Calu3 (cell line): ENCODE results near the gene RAPGEF1. TPM values are rescaled to one million over a fixed set of nuclear protein-coding genes. Genes with fewer than 3 reads are reported as not detected.

ENCODE experiments used
- BruUV-seq: library from RNA; stranded (reverse); fragments of 400-500 nt; replicated peaks from 2 replicates; lab custom pipeline; 2021; lab: Mats Ljungman, UMichigan
- CTCF ChIA-PET: fragments of 300-600 bp; sonication (Branson Sonifier 250); formaldehyde crosslinking; loops from one replicate; lab custom pipeline; 2022; ENCODE audit warnings: antibody characterized with exemption; lab: Charles Lee
- DNase-seq: peaks from one replicate; pipeline ENCODE4 v3.0.0; 2022
- H3K27ac Mint-ChIP-seq: one replicate; pipeline ENCODE4 v1.8.0; 2022; ENCODE audit warnings: mixed read lengths; ENCODE audit not compliant: unreplicated experiment
- H3K27me3 Mint-ChIP-seq: one replicate; pipeline ENCODE4 v1.8.0; 2022; ENCODE audit warnings: mixed read lengths; ENCODE audit not compliant: unreplicated experiment
- H3K36me3 Mint-ChIP-seq: one replicate; pipeline ENCODE4 v1.8.0; 2022; ENCODE audit warnings: mild to moderate bottlenecking, moderate library complexity, mixed read lengths; ENCODE audit not compliant: insufficient read depth, unreplicated experiment
- H3K4me1 Mint-ChIP-seq: one replicate; pipeline ENCODE4 v1.8.0; 2022; ENCODE audit warnings: mild to moderate bottlenecking, low read depth, mixed read lengths; ENCODE audit not compliant: unreplicated experiment
- H3K4me3 Mint-ChIP-seq: one replicate; pipeline ENCODE4 v1.8.0; 2022; ENCODE audit warnings: mild to moderate bottlenecking, low read depth, moderate library complexity, mixed read lengths; ENCODE audit not compliant: unreplicated experiment
- H3K9me3 Mint-ChIP-seq: one replicate; pipeline ENCODE4 v1.8.0; 2022; ENCODE audit warnings: low read depth, mixed read lengths; ENCODE audit not compliant: unreplicated experiment
- CTCF ChIP-seq: fragments of 200-600 bp; IDR thresholded peaks from one replicate; pipeline ENCODE4 v1.8.0; 2022; ENCODE audit warnings: antibody characterized with exemption; ENCODE audit not compliant: unreplicated experiment
- intact Hi-C: fragments of 100-400 bp; cut with micrococcal nuclease; formaldehyde crosslinking; loops from one replicate; pipeline ENCODE4 v1.10.0; 2022; ENCODE audit not compliant: unreplicated experiment
- total RNA-seq: library from RNA; stranded (reverse); gene quantifications from 2 replicates; pipeline ENCODE4 v1.2.3, GENCODE V29; 2022

RAPGEF1 gene
- total RNA-seq, 1 experiment from 2014 or later: 32.5 TPM

- TF ChIP-seq CTCF: peak; percentile 21
- CTCF ChIA-PET: no interaction called here
- intact Hi-C loops: no loop called here
- H3K9me3 Mint-ChIP-seq: no peaks in the 10 kb centered on the region
- H3K27me3 Mint-ChIP-seq: no peaks in the 10 kb centered on the region
- no peaks in the 10 kb centered on the region for H3K4me1 Mint-ChIP-seq
- peak overlapping the region; percentile 70 for H3K4me3 Mint-ChIP-seq
- DNase-seq: peak; percentile 41
- no TSS peak for BruUV-seq
- peaks cover 15% of the 10 kb centered on the region for H3K36me3 Mint-ChIP-seq
- H3K27ac Mint-ChIP-seq: no peak overlapping the region
These were observed 209.3 kb downstream of the RAPGEF1 start for GRCh38 chr9:131530546-131530919.

DNA sequence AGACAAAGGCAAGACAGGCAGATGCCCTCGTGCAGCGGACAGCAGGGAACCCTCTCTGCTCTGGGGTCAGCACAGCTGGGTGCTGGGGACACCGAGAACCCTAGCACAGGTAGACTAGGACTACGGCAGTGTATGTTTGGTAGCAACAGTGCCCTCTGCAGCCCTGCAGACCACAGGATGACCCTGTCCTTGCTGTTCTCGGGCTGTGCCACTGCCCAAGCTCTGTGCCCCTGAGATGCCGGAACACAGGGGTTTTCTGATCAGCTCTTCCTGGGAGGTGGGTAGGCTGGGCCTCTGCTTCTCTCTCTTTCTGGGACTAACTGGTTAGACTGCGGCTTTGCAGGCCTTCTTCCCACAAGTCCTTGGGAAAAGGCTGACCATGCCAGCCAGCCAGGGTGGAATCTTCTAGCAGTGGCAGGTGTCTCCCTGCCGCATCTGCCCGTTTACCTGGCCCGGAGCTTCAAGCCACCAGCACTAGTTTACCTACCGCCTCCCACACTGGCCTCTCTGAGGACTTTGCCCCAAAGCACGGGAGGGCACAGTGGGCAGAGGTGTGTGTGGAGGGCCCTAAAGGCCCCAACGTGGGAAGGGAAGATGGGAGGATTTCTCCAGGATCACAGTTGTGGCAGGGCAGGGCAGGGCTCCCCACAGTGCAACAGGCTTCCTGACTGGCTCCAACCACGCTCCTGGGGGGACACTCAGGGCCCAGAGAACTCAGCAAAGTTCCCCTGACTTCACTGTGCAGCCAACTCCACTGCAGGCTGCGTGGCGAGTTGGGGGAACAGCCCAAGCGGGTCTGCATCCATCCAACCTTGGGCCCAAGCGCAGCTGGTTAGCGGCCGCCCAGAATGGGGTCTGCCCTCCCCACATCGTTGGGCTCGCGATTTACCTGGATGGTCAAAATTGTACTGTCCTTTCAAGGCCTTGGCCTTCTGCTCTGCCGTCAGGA is 210.0 kb downstream of the RAPGEF1 start:
- CTCF ChIA-PET: interaction anchor here (0.7 kb wide), 1 partner anchor 1645 kb away, joined by 3 read pairs; no protein-coding TSS in a partner anchor
- no peaks in the 10 kb centered on the region for H3K4me1 Mint-ChIP-seq

GRCh38 chr9:131528886-131529505 is 210.9 kb downstream of the RAPGEF1 start:
- Mint-ChIP-seq H3K36me3 (peaks cover 19% of the 10 kb centered on the region), H3K4me3 (no peak overlapping the region), H3K27ac (no peak overlapping the region), H3K27me3 (no peaks in the 10 kb centered on the region), H3K4me1 (no peaks in the 10 kb centered on the region), H3K9me3 (no peaks in the 10 kb centered on the region)
- CTCF ChIA-PET: interaction anchor here (0.7 kb wide), 1 partner anchor 1644 kb away, joined by 3 read pairs; no protein-coding TSS in a partner anchor
- no TSS peak for BruUV-seq
- intact Hi-C loops: no loop called here
- no peak for DNase-seq
- no peak for TF ChIP-seq CTCF

More for the DNA sequence above, 210.0 kb downstream of the RAPGEF1 start:
- H3K27ac Mint-ChIP-seq: no peak overlapping the region
- no TSS peak for BruUV-seq
- intact Hi-C loops: no loop called here
- H3K27me3 Mint-ChIP-seq: no peaks in the 10 kb centered on the region
- no peak for DNase-seq
- peaks cover 15% of the 10 kb centered on the region for H3K36me3 Mint-ChIP-seq
- H3K4me3 Mint-ChIP-seq: peak overlapping the region; percentile 70
- no peak for TF ChIP-seq CTCF
- H3K9me3 Mint-ChIP-seq: no peaks in the 10 kb centered on the region

DNA sequence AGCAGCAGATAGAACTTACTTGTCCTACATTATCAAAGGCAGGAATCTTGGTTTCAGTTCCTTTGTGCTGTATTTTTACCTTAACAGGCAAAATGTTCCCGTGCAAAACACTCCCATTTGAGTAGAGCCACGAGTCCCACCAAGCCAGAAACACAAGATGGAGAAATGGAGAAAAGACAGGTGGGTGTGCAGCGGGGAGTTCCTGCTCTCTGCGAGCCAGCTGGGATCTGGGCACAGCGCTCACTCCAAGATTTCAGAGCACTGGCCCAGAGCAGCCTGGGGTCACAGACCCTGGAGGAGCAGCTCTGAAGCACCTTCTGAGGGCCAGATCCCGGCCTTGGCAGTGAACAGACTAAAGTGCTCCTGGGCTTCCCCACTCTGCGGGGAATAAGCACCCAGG is 211.7 kb downstream of the RAPGEF1 start:
- no peak overlapping the region for H3K27ac Mint-ChIP-seq
- H3K4me3 Mint-ChIP-seq: no peak overlapping the region
- no peaks in the 10 kb centered on the region for H3K4me1 Mint-ChIP-seq
- H3K9me3 Mint-ChIP-seq: no peaks in the 10 kb centered on the region
- intact Hi-C loops: no loop called here
- peaks cover 22% of the 10 kb centered on the region for H3K36me3 Mint-ChIP-seq
- TF ChIP-seq CTCF: no peak
- no peak for DNase-seq
- no peaks in the 10 kb centered on the region for H3K27me3 Mint-ChIP-seq
- CTCF ChIA-PET: no interaction called here
- TSS peak; percentile 11 for BruUV-seq

Other genes with a start within 250 kb of the RAPGEF1 start
- 13.6 and 15.8 TPM in 2 replicates for gene POMT1, start 237.2 kb downstream of the RAPGEF1 start, total RNA-seq
- gene UCK1, start 208.8 kb downstream of the RAPGEF1 start, total RNA-seq: 16.0 and 19.6 TPM in 2 replicates
- not detected in 2 replicates for gene PRRT1B, start 194.6 kb downstream of the RAPGEF1 start, total RNA-seq